Activated naive CD4-positive, alpha-beta T cell treated with Interleukin-2 at 50 U/mL for 16 hours (primary cell): ENCODE results near the gene PALLD.

ENCODE experiments used
- DNase-seq: peaks from one replicate; pipeline ENCODE4 v3.0.0-alpha.2; 2020

Gene PALLD

GRCh38 chr4:168528131-168528949, 31.5 kb downstream of the PALLD start:
- DNase-seq: no peak

- no peak for DNase-seq
Observed at GRCh38 chr4:168529257-168529656, 32.4 kb downstream of the PALLD start.

- DNase-seq: no peak
Observed at GRCh38 chr4:168531305-168531704, 34.5 kb downstream of the PALLD start.

- no peak for DNase-seq
Observed at GRCh38 chr4:168534535-168534934, 37.7 kb downstream of the PALLD start.

GRCh38 chr4:168535689-168536088, 38.8 kb downstream of the PALLD start:
- DNase-seq: no peak

- no peak for DNase-seq
Observed at GRCh38 chr4:168536448-168536847, 39.6 kb downstream of the PALLD start.

- DNase-seq: no peak
Observed at GRCh38 chr4:168537086-168537485, 40.2 kb downstream of the PALLD start.

- DNase-seq: no peak
Observed at GRCh38 chr4:168537571-168537970, 40.7 kb downstream of the PALLD start.

- no peak for DNase-seq
Observed at GRCh38 chr4:168538632-168539031, 41.8 kb downstream of the PALLD start.

GRCh38 chr4:168540086-168540485, 43.2 kb downstream of the PALLD start:
- DNase-seq: no peak

- DNase-seq: no peak
Observed at GRCh38 chr4:168540503-168541265, 43.8 kb downstream of the PALLD start.

GRCh38 chr4:168541266-168541953, 44.6 kb downstream of the PALLD start:
- DNase-seq: no peak

GRCh38 chr4:168549143-168549542, 52.3 kb downstream of the PALLD start:
- no peak for DNase-seq

- no peak for DNase-seq
Observed at GRCh38 chr4:168550064-168550766, 53.4 kb downstream of the PALLD start.

GRCh38 chr4:168551211-168551610, 54.4 kb downstream of the PALLD start:
- no peak for DNase-seq

- no peak for DNase-seq
Observed at GRCh38 chr4:168551945-168552695, 55.3 kb downstream of the PALLD start.

GRCh38 chr4:168553714-168554370, 57.0 kb downstream of the PALLD start:
- DNase-seq: no peak

- DNase-seq: no peak
Observed at GRCh38 chr4:168555437-168555836, 58.6 kb downstream of the PALLD start.

- no peak for DNase-seq
Observed at GRCh38 chr4:168557658-168558057, 60.8 kb downstream of the PALLD start.

GRCh38 chr4:168558599-168558998, 61.7 kb downstream of the PALLD start:
- no peak for DNase-seq
